ENCODE data around the gene SH2D6.

Gene SH2D6

GRCh38 chr2:85427300-85427835 lies 8.9 kb downstream of the SH2D6 start:
- no peaks in the 10 kb centered on the region for H3K79me2 ChIP-seq (ENCODE audit: low read length)
- H3K9ac ChIP-seq (ENCODE audit: low read length), result no peak overlapping the region
- no peaks in the 10 kb centered on the region for H3K9me3 ChIP-seq (replicated peaks; ENCODE audit: insufficient read depth, low read length)
- H3F3A ChIP-seq (ENCODE audit: insufficient read depth, low read length), result no peaks in the 10 kb centered on the region
- DNase-seq, result no peak
- no peak overlapping the region for H3K4me2 ChIP-seq (ENCODE audit: low read depth, low read length)
- TF ChIP-seq, protein P1, sequence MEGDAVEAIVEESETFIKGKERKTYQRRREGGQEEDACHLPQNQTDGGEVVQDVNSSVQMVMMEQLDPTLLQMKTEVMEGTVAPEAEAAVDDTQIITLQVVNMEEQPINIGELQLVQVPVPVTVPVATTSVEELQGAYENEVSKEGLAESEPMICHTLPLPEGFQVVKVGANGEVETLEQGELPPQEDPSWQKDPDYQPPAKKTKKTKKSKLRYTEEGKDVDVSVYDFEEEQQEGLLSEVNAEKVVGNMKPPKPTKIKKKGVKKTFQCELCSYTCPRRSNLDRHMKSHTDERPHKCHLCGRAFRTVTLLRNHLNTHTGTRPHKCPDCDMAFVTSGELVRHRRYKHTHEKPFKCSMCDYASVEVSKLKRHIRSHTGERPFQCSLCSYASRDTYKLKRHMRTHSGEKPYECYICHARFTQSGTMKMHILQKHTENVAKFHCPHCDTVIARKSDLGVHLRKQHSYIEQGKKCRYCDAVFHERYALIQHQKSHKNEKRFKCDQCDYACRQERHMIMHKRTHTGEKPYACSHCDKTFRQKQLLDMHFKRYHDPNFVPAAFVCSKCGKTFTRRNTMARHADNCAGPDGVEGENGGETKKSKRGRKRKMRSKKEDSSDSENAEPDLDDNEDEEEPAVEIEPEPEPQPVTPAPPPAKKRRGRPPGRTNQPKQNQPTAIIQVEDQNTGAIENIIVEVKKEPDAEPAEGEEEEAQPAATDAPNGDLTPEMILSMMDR (IDR thresholded peaks at IDR 0.05; ENCODE audit: low read length), result no peak
- no peak for TF ChIP-seq EZH2phosphoT487 (IDR thresholded peaks at IDR 0.05; ENCODE audit: low read length)
- TF ChIP-seq EZH2 (optimal IDR thresholded peaks at IDR 0.05; ENCODE audit: low read depth, low read length), result no peak
- H3K4me3 ChIP-seq (ENCODE audit: low read length), result no peak overlapping the region
- H3K36me3 ChIP-seq (replicated peaks; ENCODE audit: insufficient read depth, low read length), result no peaks in the 10 kb centered on the region
- H3K27ac ChIP-seq (ENCODE audit: low read length), result no peak overlapping the region
- no peaks in the 10 kb centered on the region for H3K9me2 ChIP-seq (replicated peaks; ENCODE audit: insufficient read depth, low read length)
- no peaks in the 10 kb centered on the region for H3K27me3 ChIP-seq (replicated peaks; ENCODE audit: insufficient read depth, low read length)
- H2AFZ ChIP-seq (ENCODE audit: low read length), result no peak overlapping the region
- H3K4me1 ChIP-seq (ENCODE audit: low read length), result no peaks in the 10 kb centered on the region
- H4K20me1 ChIP-seq (ENCODE audit: insufficient read depth, low read length), result no peaks in the 10 kb centered on the region

- Histone ChIP-seq H2AFZ (ENCODE audit: low read length) (no peak overlapping the region), H3K4me1 (ENCODE audit: low read length) (no peaks in the 10 kb centered on the region), H3K4me3 (ENCODE audit: low read length) (no peak overlapping the region), H3K27me3 (replicated peaks; ENCODE audit: insufficient read depth, low read length) (no peaks in the 10 kb centered on the region), H3K79me2 (ENCODE audit: low read length) (no peaks in the 10 kb centered on the region), H3K27ac (ENCODE audit: low read length) (no peak overlapping the region), H3F3A (ENCODE audit: insufficient read depth, low read length) (no peaks in the 10 kb centered on the region), H3K9me3 (replicated peaks; ENCODE audit: insufficient read depth, low read length) (no peaks in the 10 kb centered on the region), H3K4me2 (ENCODE audit: low read depth, low read length) (no peak overlapping the region), H4K20me1 (ENCODE audit: insufficient read depth, low read length) (no peaks in the 10 kb centered on the region), H3K36me3 (replicated peaks; ENCODE audit: insufficient read depth, low read length) (no peaks in the 10 kb centered on the region), H3K9ac (ENCODE audit: low read length) (no peak overlapping the region), H3K9me2 (replicated peaks; ENCODE audit: insufficient read depth, low read length) (no peaks in the 10 kb centered on the region)
- no peak for DNase-seq
- TF ChIP-seq, protein P1 (IDR thresholded peaks at IDR 0.05; ENCODE audit: low read length), result no peak
- TF ChIP-seq EZH2 (optimal IDR thresholded peaks at IDR 0.05; ENCODE audit: low read depth, low read length) (no peak), EZH2phosphoT487 (IDR thresholded peaks at IDR 0.05; ENCODE audit: low read length) (no peak)
Observed at GRCh38 chr2:85428343-85428881, 9.9 kb downstream of the SH2D6 start.

DNA sequence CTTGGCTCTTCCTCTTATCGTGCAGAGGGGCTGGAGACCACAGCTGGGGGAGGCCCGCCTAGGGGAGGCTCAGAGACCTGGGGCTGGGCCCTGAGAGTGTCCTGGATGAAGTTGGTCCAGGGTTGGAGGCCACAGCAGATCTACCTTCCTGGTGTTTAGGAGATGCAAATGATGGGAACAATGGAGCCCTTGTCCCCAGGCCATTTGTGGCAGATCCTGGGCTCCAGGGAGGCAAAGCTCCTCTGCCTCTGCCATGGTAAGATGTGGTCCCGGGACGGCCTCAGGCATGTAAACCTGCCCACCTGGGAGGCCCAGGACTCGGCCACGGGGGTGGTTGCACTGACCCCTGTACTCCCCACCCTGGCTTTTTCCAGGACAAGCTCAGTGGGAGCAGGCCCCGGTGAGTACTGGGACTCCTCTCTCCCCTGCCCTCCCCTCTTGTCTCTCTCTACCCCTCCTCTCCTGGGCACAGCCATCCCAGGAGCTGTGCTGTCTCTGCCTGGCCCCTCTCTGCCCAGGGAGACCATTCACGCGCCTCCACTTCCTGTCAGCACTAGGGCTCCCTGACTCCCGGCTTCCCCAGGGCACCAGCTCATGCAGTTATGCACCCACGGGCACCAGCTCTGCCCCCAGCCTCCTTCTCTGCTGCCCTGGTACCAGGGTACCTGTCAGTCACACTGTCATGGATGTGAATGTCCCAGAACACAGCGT lies 10.9 kb downstream of the SH2D6 start:
- no peaks in the 10 kb centered on the region for H3F3A ChIP-seq (ENCODE audit: insufficient read depth, low read length)
- H3K4me1 ChIP-seq (ENCODE audit: low read length), result no peaks in the 10 kb centered on the region
- no peak overlapping the region for H3K27ac ChIP-seq (ENCODE audit: low read length)
- TF ChIP-seq EZH2phosphoT487 (IDR thresholded peaks at IDR 0.05; ENCODE audit: low read length), result no peak
- TF ChIP-seq, protein P1 (IDR thresholded peaks at IDR 0.05; ENCODE audit: low read length), result no peak
- TF ChIP-seq EZH2 (optimal IDR thresholded peaks at IDR 0.05; ENCODE audit: low read depth, low read length), result no peak
- H4K20me1 ChIP-seq (ENCODE audit: insufficient read depth, low read length), result no peaks in the 10 kb centered on the region
- no peaks in the 10 kb centered on the region for H3K79me2 ChIP-seq (ENCODE audit: low read length)
- no peak overlapping the region for H3K4me2 ChIP-seq (ENCODE audit: low read depth, low read length)
- no peaks in the 10 kb centered on the region for H3K36me3 ChIP-seq (replicated peaks; ENCODE audit: insufficient read depth, low read length)
- H3K9me3 ChIP-seq (replicated peaks; ENCODE audit: insufficient read depth, low read length), result no peaks in the 10 kb centered on the region
- H2AFZ ChIP-seq (ENCODE audit: low read length), result no peak overlapping the region
- H3K9me2 ChIP-seq (replicated peaks; ENCODE audit: insufficient read depth, low read length), result no peaks in the 10 kb centered on the region
- DNase-seq, result no peak
- H3K9ac ChIP-seq (ENCODE audit: low read length), result no peak overlapping the region
- H3K4me3 ChIP-seq (ENCODE audit: low read length), result no peak overlapping the region
- no peaks in the 10 kb centered on the region for H3K27me3 ChIP-seq (replicated peaks; ENCODE audit: insufficient read depth, low read length)

Measured in MM.1S (cell line).